Activated gamma-delta T cell (primary cell): Measurements from ENCODE around the gene LPGAT1.
"Not testable (repeated sequence)": the region's sequence is repeated elsewhere in the genome, so short reads cannot be mapped to it uniquely, and the experiment has no call there.

Source experiments
- DNase-seq: peaks from one replicate; lab custom pipeline; 2025; lab: John Stamatoyannopoulos, UW

Gene LPGAT1

DNA sequence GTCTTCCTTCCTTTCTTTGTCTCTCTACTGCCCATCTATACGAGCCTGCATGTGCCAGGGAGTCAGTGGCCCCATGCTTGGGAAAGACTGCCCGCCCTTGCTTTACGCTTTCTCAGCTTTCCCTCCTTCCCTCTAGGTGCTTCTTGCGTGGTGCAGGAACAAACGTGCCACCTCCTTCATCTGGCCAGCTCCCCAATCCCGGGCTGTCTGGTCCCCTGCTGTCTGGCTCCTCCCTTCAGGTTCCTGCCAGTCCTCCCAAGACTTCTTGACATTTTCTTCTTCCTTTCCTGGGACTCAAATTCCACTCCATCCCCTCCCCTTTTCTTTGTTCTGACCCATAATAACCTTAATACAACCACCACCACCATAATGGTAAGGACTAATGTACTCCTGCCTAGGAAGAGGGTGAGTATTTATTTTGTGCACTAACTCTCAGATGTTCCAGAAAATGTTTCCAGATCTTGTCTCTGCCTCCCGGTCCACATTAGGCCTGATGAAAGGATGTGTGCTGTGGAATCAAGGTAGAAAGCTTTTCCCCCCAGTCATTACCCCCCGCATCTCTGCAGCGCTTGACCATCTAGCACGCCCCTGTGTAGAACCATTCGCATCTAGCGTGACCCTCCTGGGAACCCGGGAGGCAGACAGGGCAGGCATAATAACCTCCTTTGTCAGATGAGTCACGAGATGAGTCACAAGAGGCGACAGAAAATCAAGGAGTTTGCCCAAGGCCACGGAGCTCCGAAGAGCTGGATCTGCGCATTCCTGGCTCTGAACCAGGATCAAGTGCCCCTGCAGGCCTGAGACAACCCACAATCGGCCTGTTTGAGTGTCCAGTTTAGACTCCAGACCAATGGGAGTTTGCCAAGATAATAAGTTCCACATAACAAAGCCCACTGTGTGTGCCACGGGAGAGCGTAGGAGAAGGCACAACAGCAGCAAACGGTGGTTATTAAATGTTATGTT is 95.1 kb downstream of the LPGAT1 start:
- no peak for DNase-seq

- DNase-seq: no peak
These were observed 95.8 kb downstream of the LPGAT1 start for GRCh38 chr1:211734791-211735190.

DNA sequence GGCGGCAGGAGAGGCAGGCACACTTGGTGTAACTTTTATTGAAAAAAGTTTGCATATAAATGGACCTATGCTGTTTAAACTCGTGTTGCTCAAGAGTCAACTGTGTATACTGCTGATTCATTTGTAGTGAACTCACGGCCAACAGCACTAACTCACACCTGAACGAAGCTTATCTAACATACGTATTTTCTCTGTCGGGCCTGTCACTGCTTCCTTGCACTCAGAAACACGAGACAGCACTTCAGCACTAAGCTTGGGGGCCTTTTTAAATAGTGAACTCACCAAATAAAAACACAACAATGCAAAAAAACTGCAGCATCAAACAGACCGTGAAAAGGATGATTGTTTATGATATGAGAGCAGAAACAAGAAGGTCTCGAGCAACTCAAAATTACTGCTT is 96.2 kb downstream of the LPGAT1 start:
- DNase-seq: no peak

DNA sequence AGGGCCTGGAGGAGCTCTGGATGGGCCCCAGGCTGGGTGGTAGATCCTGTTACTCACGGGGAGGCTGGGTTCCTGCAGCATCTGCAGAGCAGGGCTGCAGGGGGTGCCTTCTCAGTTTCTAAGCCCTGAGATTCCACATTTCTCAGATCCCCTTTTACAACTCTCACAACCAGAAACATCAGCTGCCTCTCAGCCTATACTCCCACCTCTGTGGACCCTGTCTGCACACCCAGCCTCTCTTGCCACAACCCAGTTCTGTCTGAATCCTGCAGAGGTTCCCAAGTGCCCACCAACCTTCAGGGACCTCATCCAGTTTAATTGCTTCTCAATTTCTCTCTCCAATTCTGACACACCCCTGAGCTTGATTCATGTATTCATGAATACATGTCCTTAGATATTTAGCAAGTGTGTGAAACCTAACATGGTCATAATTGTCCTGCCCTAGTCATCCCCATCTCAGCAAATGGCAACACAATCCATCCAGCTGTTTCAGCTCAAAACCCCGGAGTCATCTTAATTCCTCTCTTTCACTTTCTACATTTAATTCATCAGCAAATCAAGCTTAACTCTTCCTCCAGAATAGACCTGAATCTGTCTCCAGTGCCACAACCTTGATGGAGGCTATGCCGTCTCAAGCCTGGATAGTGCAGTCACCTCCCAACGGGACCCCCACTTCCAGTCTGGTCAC is 98.1 kb downstream of the LPGAT1 start:
- no peak for DNase-seq

- DNase-seq: no peak
These were observed 98.9 kb downstream of the LPGAT1 start for GRCh38 chr1:211731456-211732292.

- no peak for DNase-seq
These were observed 100.2 kb downstream of the LPGAT1 start for GRCh38 chr1:211730347-211730746.

- DNase-seq: no peak
These were observed 101.3 kb downstream of the LPGAT1 start for GRCh38 chr1:211729238-211729637.

GRCh38 chr1:211726467-211726995 is 104.0 kb downstream of the LPGAT1 start:
- no peak for DNase-seq

- no peak for DNase-seq
These were observed 105.8 kb downstream of the LPGAT1 start for GRCh38 chr1:211724687-211725196.

DNA sequence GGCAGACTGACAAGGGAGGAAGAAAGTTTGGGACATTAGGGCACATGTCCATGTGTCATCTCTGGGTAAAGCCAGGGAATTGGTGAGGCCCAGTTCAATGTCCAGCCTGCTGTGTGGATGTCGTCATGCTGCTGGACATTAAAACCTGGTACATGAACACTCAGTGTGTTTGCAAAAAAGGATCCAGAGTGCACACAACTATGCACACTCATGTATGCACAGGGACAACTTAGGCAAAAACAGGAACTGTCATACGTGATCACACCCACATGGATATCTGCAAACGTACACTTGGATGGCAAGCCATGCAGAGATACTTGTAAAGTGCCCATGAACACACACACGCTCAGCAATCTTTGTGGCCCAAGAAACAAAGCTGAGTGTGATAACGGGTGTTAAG is 107.3 kb downstream of the LPGAT1 start:
- no peak for DNase-seq

GRCh38 chr1:211722277-211723175 is 108.0 kb downstream of the LPGAT1 start:
- no peak for DNase-seq

- not testable (repeated sequence) for DNase-seq
These were observed 114.0 kb downstream of the LPGAT1 start for GRCh38 chr1:211716555-211716954.

- DNase-seq: no peak
These were observed 114.6 kb downstream of the LPGAT1 start for GRCh38 chr1:211715971-211716370.

- DNase-seq: no peak
These were observed 116.4 kb downstream of the LPGAT1 start for GRCh38 chr1:211714154-211714553.

DNA sequence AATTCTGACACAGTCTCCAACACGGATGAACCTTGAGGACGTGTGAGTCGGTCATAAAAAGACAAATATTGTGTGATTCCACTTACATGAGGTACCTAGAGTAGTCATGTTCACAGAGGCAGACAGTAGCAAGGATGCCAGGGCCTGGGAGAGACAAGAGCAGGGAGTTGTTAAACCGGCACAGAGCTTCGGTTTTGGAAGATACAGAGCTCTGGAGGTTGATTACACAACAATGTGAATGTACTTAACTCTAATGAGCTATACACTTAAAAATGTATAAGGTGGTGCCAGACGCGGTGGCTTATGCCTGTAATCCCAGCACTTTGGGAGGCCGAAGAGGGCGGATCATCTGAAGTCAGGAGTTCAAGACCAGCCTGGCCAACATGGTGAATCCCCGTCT is 117.3 kb downstream of the LPGAT1 start:
- DNase-seq: no peak

- no peak for DNase-seq
These were observed 119.3 kb downstream of the LPGAT1 start for GRCh38 chr1:211711315-211711705.

GRCh38 chr1:211710566-211711314 is 119.8 kb downstream of the LPGAT1 start:
- no peak for DNase-seq

- DNase-seq: no peak
These were observed 121.6 kb downstream of the LPGAT1 start for GRCh38 chr1:211708926-211709325.

GRCh38 chr1:211708006-211708405 is 122.6 kb downstream of the LPGAT1 start:
- DNase-seq: no peak
